ENCODE measurements around the gene BMP8A.

BMP8A gene

GRCh38 chr1:39570477-39571177 lies 79.2 kb downstream of the BMP8A start:
- Histone ChIP-seq H3K36me3 (peaks cover 64 to 71% (median 70%) of the 10 kb centered on the region in 3 donors), H3K27me3 (no peaks in the 10 kb centered on the region), H3K4me3 (no peak overlapping the region), H3K27ac (no peak overlapping the region), H3K9me3 (no peaks in the 10 kb centered on the region), H3K4me1 (peaks cover 0 to 30% (median 25%) of the 10 kb centered on the region in 4 donors)
- DNase-seq = no peak
- intact Hi-C loops (cut with DNase I; ENCODE audit: low total_unique reads) = no loop called here
- no peak for TF ChIP-seq CTCF (IDR thresholded peaks at IDR 0.05)

GRCh38 chr1:39571178-39571483 lies 79.7 kb downstream of the BMP8A start:
- Histone ChIP-seq H3K36me3 (peaks cover 59 to 66% (median 64%) of the 10 kb centered on the region in 3 donors), H3K27ac (no peak overlapping the region), H3K27me3 (no peaks in the 10 kb centered on the region), H3K9me3 (no peaks in the 10 kb centered on the region), H3K4me1 (peaks cover 0 to 30% (median 25%) of the 10 kb centered on the region in 4 donors), H3K4me3 (no peak overlapping the region)
- TF ChIP-seq CTCF (IDR thresholded peaks at IDR 0.05) = no peak
- intact Hi-C loops (cut with DNase I; ENCODE audit: low total_unique reads) = no loop called here
- DNase-seq = no peak

- H3K4me3 ChIP-seq = no peak overlapping the region
- no peak for DNase-seq
- H3K27me3 ChIP-seq = no peaks in the 10 kb centered on the region
- H3K36me3 ChIP-seq = peaks cover 48 to 52% (median 50%) of the 10 kb centered on the region in 3 donors
- intact Hi-C loops (cut with DNase I; ENCODE audit: low total_unique reads) = no loop called here
- no peak for TF ChIP-seq CTCF (IDR thresholded peaks at IDR 0.05)
- H3K9me3 ChIP-seq = no peaks in the 10 kb centered on the region
- peaks cover 0 to 30% (median 25%) of the 10 kb centered on the region in 4 donors for H3K4me1 ChIP-seq
- no peak overlapping the region for H3K27ac ChIP-seq
Observed at GRCh38 chr1:39572379-39573096, 81.1 kb downstream of the BMP8A start.

GRCh38 chr1:39573097-39573465 lies 81.6 kb downstream of the BMP8A start:
- intact Hi-C loops (cut with DNase I; ENCODE audit: low total_unique reads) = no loop called here
- Histone ChIP-seq H3K4me1 (peaks cover 0 to 30% (median 25%) of the 10 kb centered on the region in 4 donors), H3K4me3 (peak overlapping the region in 1 of 2 donors; percentile 65), H3K27me3 (no peaks in the 10 kb centered on the region), H3K27ac (no peak overlapping the region), H3K9me3 (no peaks in the 10 kb centered on the region), H3K36me3 (peaks cover 42 to 47% (median 45%) of the 10 kb centered on the region in 3 donors)
- TF ChIP-seq CTCF (IDR thresholded peaks at IDR 0.05) = no peak
- DNase-seq = no peak

- DNase-seq = no peak
- no peaks in the 10 kb centered on the region for H3K27me3 ChIP-seq
- H3K27ac ChIP-seq = peak overlapping the region in 1 of 2 donors; percentile 83
- H3K36me3 ChIP-seq = peaks cover 33 to 38% (median 36%) of the 10 kb centered on the region in 3 donors
- H3K4me1 ChIP-seq = peaks cover 0 to 30% (median 25%) of the 10 kb centered on the region in 4 donors
- intact Hi-C loops (cut with DNase I; ENCODE audit: low total_unique reads) = no loop called here
- no peaks in the 10 kb centered on the region for H3K9me3 ChIP-seq
- H3K4me3 ChIP-seq = peak overlapping the region; percentile 65 to 74
- no peak for TF ChIP-seq CTCF (IDR thresholded peaks at IDR 0.05)
Observed at GRCh38 chr1:39573736-39574624, 82.5 kb downstream of the BMP8A start.
